GM18519 (cell line): Measurements from ENCODE around the gene C3orf22.
"Not testable (repeated sequence)": the region's sequence is repeated elsewhere in the genome, so short reads cannot be mapped to it uniquely, and the experiment has no call there.

Source experiments
- ATAC-seq: cut with Tn5 transposase; IDR thresholded peaks from one replicate; pipeline ENCODE4 v1.9.1; 2021; ENCODE audit warnings: mild to moderate bottlenecking, moderate library complexity; ENCODE audit not compliant: unreplicated experiment, low FRiP score

The C3orf22 gene, protein sequence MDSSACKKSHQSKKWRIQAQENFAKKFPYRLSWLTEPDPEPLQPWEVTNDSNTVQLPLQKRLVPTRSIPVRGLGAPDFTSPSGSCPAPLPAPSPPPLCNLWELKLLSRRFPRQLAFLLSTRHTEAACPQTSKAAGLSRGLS

DNA sequence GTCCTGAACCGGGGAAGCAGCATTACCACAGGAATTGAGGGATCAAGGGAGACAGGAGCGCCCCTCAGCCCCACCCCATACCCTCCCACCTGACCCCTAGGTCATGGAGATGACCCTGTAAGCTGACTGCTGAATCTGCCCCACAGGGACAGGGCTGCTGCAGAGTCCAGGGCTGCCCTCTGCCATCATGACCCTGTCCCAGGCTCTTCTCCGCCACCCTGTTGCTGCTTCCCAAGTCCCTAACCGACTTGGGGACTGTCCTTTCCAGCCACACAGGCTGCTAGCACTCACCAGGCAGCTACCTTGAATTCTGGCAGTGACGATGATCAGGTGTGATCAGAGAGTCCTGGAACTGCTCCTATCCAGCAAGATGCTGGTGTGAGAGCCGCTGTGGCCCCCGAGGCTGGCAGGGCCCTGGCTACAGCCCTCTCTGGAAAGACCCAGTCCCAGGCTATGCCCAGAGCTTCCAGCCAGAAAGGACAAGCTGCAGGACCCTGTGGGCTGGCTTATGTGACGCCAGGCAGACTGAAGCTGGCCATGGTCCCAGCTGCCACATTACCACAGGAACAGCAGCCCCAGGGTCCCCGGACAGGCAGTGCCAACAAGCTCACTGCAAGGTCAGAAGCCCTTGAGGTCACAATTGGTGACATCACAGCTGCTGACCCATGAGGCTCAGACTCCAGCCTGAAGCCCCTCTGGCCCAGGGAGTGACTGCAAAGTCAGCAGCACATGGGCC lies at the start of gene C3orf22:
TSS of gene C3orf22 (minus strand) at position 597 of the 736 bp plus-strand sequence. CDS start 5,542 bp downstream, outside the sequence.
- ATAC-seq: no peak

DNA sequence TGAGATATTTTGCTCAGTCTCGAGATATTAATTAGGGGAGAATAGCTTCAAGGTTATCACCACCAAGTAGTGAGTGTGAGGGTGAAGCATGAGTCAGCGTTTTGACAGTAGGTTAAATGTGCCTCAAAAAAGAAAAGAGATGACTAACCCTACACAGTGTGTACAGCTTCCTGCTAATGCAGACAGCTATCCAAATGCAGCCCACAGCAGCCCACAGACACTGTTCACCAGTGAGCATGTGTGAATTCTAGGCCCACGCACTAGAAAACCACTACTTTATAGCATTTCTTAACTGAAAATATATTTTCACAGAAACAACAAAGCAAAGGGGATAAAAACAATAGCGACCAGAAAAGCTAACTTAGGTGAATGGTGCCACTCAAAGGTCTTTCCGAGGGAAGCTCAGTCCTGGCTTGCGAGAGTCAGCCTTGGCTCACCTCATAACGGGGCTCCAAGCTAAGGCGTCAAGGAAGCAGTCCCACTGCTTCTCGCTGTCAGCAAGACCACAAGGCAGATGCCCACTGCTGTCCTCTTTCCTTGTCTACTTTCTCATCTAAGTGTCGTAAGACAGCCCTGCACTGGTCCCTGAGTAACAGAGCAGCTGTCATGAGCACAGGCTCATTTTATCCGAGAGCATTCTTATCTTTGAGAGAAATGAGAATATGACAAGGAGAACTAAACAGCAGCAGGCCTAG lies 48.6 kb upstream of the C3orf22 start:
- no peak for ATAC-seq

GRCh38 chr3:126606001-126606400 lies 47.3 kb upstream of the C3orf22 start:
- no peak for ATAC-seq

DNA sequence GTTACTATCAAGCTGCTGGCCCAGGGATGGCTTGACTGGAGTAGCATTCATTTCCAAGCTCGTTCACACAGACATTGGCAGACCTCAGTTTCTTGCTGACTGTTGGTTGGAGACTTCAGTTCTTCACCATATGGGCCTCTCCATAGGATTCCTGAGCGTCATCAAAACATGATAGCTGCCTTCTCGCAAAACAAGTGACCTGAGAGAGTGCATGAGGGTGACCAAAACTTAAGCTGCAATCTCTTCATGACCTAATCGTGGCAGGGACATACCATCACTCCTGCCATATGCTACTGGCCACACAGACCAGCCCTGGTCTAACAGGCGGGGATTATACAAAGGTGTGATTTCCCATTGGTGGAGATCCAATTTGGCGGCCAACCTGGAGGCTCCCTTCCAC lies 46.0 kb upstream of the C3orf22 start:
- no peak for ATAC-seq

DNA sequence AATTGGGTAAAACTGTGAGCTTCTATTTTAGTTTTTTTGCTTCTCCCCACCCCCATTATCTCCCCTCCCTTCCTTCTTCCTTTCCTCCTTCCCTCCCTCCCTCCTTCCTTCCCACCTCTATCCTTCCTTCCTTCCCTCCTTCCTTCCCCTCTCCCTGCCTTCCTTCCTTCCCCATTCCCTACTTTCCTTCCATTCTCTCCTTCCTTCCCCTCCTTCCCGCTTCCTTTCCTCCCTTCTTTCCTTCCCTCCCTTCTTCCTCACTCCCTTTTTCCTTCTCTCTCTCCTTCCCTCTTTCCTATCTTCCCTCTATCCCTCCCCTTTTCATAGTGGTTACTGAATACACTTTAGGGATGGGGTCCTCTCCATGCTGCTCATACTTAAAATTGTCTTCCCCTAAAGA lies 40.4 kb upstream of the C3orf22 start:
- no peak for ATAC-seq

DNA sequence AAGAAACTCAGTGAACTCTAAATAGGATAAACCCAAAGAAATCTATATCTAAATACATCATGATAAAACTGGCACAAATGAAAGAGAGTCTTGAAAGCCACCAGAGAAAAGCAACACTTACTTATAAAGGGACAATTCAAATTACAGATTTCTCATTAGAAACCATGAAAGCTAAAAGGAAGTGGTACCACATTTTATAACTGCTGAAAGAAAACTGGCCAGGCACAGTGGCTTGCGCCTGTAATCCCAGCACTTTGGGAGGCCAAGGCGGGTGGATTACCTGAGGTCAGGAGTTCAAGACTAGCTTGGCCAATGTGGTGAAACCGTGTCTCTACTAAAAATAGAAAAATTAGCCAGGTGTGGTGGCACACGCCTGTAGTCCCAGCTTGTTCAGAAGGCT lies 36.7 kb upstream of the C3orf22 start:
- ATAC-seq: not testable (repeated sequence)

DNA sequence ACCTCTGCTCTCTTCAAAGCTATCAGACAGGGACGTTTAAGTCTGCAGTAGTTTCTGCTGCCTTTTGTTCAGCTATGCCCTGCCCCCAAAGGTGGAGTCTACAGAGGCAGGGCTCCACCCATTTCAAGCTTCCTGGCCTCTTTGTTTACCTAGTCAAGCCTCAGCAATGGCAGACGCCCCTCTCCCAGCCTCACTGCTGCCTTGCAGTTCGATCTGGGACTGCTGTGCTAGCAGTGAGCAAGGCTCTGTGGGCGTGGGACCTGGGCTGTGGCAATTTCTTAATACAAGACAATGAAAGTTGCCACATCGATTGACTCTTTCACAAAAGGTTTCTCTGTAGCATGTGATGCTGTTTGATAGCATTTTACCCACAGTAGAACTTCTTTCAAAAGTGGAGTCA lies 32.8 kb upstream of the C3orf22 start:
- not testable (repeated sequence) for ATAC-seq

DNA sequence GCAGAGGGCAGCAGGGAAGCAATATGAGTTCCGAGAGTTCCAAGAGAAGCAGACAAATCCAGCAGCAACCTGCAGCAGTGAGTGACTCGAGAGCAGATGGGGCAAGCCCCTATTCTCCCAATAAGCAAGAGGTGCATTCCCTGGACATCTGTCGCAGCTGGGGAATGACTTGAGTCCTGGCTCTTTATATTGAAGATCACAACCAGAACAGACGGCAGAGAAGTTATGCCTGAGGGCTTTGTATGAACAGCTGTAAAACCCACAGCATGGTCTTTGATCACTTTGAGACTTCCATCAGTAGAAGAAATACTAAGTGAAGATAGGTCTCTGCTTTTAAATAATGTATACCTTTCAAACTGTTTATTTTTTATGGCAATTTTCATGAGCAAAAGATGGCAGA lies 23.6 kb upstream of the C3orf22 start:
- ATAC-seq: no peak

- no peak for ATAC-seq
These were observed 22.8 kb upstream of the C3orf22 start for GRCh38 chr3:126581569-126581968.

- no peak for ATAC-seq
These were observed 22.0 kb upstream of the C3orf22 start for GRCh38 chr3:126580746-126581145.

DNA sequence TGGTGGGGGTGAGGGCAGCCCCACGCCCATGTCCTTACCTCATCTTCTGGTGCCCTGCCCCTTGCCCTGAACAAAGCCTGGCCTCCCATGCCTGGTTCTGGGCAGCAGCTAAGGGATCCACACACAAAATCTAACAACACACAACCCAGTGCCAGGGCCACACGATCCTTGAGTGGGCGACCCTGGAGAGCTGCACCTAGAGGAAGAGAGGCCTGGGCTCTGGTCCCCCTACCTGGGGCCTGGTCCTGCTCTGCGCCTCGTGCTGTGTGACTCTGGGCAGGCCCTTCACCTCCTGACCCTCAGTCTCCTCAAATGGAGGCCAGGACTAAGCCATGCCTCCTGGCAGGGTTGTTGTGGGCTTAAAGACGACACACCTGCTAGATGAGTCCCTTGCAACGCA lies 20.0 kb upstream of the C3orf22 start:
- no peak for ATAC-seq

GRCh38 chr3:126577261-126577660 lies 18.5 kb upstream of the C3orf22 start:
- ATAC-seq: no peak

DNA sequence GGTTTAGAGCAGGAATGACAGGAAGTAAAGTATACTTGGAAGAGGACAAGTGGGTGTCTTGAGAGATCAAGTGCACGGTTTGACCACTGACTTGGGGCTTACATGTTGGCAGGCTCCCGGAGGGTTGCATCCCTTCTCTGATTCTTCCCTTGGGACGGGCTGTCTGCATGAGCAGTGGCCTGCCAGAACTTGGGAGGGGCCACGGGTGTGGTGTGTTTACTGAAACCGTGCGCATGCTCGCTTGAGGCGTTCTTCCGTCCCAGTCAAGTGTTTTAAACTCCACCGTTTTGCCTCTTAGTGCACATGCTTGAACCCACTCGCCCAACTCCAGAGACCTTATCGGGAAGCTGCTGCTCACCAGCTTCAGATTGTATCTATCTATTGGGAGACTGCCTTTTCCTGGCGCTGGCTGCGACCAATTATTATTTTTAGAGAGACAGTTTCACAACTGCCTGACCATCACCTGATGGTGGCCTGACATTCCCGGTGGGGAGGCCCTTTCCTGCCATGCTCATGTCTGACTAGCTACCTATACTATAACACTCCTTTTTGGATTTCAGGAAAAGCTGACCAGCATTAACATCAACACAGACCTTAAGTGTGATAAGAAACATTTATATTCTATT lies 14.9 kb upstream of the C3orf22 start:
- no peak for ATAC-seq

DNA sequence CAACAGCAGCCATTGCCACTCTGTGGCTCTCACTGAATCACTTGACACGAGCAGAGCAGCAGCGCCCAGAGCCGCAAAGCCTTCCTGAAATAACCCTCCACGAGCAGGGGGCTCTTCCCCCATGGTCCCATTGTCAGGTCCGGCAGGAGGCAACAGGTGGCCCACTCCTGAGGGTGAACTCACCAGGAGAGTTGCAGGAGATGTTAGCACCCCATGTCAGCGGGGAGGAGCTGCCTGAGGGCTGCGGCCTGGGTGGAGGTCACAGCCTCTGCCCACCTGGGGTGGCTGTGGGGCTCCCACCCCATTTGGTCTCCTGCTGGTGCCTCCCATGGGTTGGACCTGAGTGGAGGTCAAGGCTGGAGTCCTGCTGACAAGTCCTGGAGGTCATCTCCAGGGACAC lies 12.3 kb upstream of the C3orf22 start:
- no peak for ATAC-seq

DNA sequence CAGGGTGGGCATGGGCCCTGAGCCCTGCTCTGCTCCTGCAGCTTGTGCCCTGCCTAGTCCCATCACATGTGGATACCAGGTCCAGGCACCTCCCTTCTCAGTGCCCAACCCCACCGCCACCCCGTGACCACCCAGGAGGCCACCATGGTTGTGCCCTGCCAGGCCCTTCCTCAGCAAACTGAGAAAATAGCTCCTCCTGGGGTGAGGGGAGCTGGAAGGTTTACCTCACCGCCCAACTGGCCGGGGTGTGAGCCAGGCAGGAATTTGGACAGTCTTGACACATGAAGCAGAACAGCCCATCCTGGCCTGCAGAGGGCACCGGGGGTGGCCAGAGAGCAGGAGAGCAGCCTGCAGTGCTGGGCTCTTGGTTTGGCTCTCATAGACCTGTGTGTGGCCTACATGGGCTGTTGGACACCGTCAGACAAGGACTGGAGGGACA lies 11.4 kb upstream of the C3orf22 start:
- no peak for ATAC-seq

DNA sequence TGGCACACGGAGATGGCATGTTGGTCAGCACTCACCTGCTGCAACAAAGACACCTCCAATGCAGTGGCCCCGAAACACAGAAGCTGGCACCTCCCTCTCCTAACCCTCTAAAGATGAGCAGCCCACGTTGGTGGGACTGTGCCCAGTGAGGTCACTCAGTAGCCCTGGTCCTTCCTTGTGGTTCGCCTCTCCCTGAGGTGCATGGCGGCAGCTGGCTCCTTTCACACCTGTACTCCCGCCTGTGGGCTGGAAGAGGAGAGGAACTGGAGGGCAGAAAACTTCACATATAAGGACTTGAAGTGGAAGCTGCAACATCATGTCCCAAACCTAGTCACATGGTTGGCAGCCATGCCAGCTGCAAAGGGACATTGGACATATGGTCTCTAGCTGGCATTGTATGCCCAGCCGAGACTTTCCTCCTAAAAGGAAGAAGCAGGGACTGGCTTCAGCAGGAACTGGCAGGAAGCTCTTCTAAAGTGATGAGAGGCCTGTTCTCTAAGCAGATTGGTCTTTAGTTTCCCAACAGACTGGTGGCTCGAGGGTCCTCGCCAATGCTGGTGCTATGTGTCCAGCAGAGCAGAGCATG lies 10.8 kb upstream of the C3orf22 start:
- ATAC-seq: no peak

DNA sequence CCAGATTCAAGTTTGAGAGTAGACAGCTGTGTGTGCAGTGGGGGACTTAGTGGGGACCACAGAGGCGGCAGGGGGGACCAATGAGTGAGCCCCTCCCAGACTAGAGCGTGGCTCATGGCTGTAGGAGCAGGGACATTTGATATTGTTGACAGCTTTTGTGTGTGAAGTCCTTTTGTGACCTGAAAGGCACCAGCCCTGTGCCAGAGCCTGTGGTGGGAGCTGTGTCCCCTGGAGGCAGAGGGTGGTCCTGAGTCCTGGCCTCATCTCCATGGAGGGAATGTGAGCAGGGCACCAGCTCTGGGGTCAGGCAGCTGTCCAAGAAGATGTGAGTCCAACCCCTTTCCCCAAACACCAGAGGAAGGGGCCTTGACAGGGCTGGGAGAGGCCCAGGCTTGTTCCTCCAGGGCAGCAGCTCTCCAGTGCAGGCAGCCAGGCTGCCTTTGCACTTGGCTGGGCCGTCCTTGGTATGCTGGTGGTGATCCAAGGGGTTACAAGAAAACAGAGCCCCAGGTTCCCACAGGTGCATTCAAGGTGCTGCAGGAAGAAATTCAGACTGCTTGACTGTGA lies 10.1 kb upstream of the C3orf22 start:
- ATAC-seq: no peak

DNA sequence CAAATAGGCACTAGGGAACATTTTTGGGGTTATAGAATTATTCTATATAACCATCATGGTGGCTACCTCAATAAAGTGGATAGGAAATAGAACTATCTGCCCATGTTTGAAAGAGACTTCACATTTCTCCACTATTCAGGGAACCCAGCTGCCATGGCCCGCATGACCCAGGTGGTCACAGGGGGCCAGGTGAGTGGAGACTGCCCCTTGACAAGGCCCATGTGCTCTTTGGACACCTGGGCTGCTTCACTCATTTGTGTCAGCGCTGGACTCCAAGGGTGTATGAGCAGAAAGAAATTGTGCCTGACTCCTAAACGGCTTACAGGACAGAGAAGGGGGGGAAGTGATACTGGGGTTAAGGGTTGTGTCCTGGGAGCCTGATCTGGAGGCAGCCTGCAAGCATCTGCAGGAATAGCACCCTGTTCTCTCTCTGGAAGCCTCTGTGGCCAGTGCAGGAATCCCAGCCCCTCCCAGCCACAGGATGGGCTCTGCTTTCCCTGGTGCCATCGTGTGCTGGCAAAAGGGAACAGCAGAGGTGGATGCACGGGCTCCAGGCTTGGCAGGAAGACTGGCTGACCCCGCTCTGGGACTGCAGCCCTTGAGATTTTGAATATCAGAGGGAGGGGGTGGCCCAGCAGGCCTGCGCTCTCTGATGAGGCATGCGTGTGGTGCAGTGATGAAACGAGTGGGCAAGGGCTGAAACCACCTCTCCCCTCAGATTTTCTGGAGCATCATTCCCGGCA lies 9.1 kb upstream of the C3orf22 start:
- ATAC-seq: no peak

DNA sequence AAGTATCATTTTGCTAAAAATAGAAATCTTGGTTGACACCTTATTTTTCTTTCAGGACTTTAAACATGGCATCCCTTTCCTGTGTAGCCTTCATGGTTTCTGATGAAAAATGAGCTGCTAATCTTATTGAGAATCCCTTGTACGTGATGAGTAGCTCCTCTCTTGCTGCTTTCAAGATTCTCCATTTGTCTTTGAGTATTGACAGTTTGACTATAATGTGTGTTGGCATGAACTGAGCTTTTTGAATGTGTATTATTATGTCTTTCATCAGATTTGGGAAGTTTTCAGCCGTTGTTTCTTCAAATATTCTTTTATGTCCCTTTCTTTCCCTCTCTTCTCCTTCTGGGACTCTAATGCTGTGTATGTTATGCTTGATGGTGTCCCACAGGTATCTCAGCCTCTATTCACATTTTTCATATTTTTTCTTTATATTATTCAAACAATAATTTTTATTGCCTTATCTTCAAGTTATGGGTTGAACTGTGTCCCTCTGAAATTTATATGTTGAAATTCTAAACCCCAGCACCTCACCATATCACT lies 4.1 kb upstream of the C3orf22 start:
- no peak for ATAC-seq

GRCh38 chr3:126557761-126558160 lies 971 bp downstream of the C3orf22 start:
- no peak for ATAC-seq
